Neural progenitor cell (in vitro differentiated cells): ENCODE data around the gene ACTA1.

Experiments
- CTCF ChIP-seq: fragments of 200-600 bp; sonication (generic); IDR thresholded peaks from 2 replicates; pipeline ENCODE4 v1.5.1; 2017; ENCODE audit warnings: antibody characterized with exemption, mild to moderate bottlenecking
- EZH2 ChIP-seq: fragments of 200-600 bp; sonication (generic); IDR thresholded peaks from 2 replicates; pipeline ENCODE4 v1.6.1; 2017; ENCODE audit warnings: antibody characterized with exemption, mild to moderate bottlenecking, moderate library complexity
- EZH2phosphoT487 ChIP-seq: fragments of 200-600 bp; sonication (generic); IDR thresholded peaks from 2 replicates; pipeline ENCODE4 v1.6.1; 2017; ENCODE audit warnings: antibody characterized with exemption

- TF ChIP-seq CTCF (no peak), EZH2 (no peak), EZH2phosphoT487 (no peak)
Observed at GRCh38 chr1:229448845-229449244, 15.0 kb upstream of the ACTA1 start.
